K562 (cell line): ENCODE measurements around the gene MRPL3.

Experiments
- ARID1B ChIP-seq: fragments of 450-650 bp; IDR thresholded peaks from 2 replicates; pipeline ENCODE4 v1.6.1; 2016; ENCODE audit warnings: antibody characterized with exemption, mild to moderate bottlenecking, inconsistent platforms
- CSDE1 ChIP-seq, 2 experiments: fragments of 450-650 bp; IDR thresholded peaks; 2 replicates each; pipeline ENCODE4 v1.6.1; 2016; ENCODE audit warnings: mild to moderate bottlenecking in 1 of 2
- EZH2 ChIP-seq: IDR thresholded peaks from 2 replicates; pipeline ENCODE4 v1.6.1; 2012; ENCODE audit warnings: low read depth, mild to moderate bottlenecking, inconsistent platforms, low read length, borderline replicate concordance
- GABPB1 ChIP-seq: sonication (generic); formaldehyde crosslinking; IDR thresholded peaks from 2 replicates; pipeline ENCODE4 v1.8.0; 2022; ENCODE audit warnings: mild to moderate bottlenecking, missing genetic modification reagents
- IRF2 ChIP-seq: sonication (generic); formaldehyde crosslinking; IDR thresholded peaks from 2 replicates; pipeline ENCODE4 v1.8.1; 2022; ENCODE audit warnings: mild to moderate bottlenecking, missing genetic modification reagents
- MTA3 ChIP-seq: fragments of 450-650 bp; formaldehyde crosslinking; IDR thresholded peaks from 2 replicates; pipeline ENCODE4 v1.6.1; 2017; ENCODE audit warnings: mild to moderate bottlenecking, borderline replicate concordance
- RFX5 ChIP-seq: IDR thresholded peaks from 2 replicates; pipeline ENCODE4 v1.6.1; 2011; ENCODE audit warnings: low read depth, mild to moderate bottlenecking, improper control_type of control experiment, low read length
- USF2 ChIP-seq: sonication (generic); formaldehyde crosslinking; IDR thresholded peaks from 2 replicates; pipeline ENCODE4 v1.5.0; 2020; ENCODE audit warnings: missing genetic modification reagents
- ZBTB8A ChIP-seq: fragments of 450-650 bp; IDR thresholded peaks from 2 replicates; pipeline ENCODE4 v1.6.1; 2018; ENCODE audit warnings: mild to moderate bottlenecking, moderate library complexity; ENCODE audit not compliant: partially characterized antibody

- no peak for TF ChIP-seq GABPB1
- no peak for TF ChIP-seq MTA3
- no peak for TF ChIP-seq USF2
- TF ChIP-seq EZH2: no peak
- no peak for TF ChIP-seq ZBTB8A
- TF ChIP-seq RFX5: no peak
- no peak for TF ChIP-seq ARID1B
- TF ChIP-seq CSDE1 (IDR thresholded peaks at IDR 0.05): no peak
- no peak for TF ChIP-seq IRF2 (CRISPR knock-in tag)
These were observed 80.7 kb downstream of the MRPL3 start for GRCh38 chr3:131421957-131422498.
